Measurements from ENCODE around the gene DNAH14. TPM values are rescaled to one million over a fixed set of nuclear protein-coding genes. Genes with fewer than 3 reads are reported as not detected.
"Not testable (repeated sequence)": the region's sequence is repeated elsewhere in the genome, so short reads cannot be mapped to it uniquely, and the experiment has no call there.

DNAH14 gene
- total and polyA plus RNA-seq, 2 of the 8 experiments (the other 6 are each of a cell fraction or from before 2014, with no cell fraction given) = 8.4 to 40.7 TPM

DNA sequence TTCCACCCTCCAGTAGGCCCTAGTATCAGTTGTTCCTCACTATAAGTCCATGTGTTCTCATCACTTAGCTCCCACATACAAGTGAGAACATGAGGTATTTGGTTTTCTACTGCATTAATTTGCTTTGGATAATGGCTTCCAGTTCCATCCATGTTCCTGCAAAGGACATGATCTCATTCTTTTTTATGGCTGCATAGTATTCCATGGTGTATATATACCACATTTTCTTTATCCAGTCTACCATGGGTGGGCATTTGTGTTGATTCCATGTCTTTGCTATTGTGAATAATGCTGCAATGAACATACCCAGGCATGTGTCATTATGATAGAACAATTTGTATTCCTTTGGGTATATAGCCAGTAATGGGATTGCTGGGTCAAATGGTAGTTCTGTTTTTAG, 218.3 kb downstream of the DNAH14 start:
- H3K79me2 ChIP-seq (ENCODE audit: control insufficient read depth in 1 of 2, insufficient read depth in 2 of 2, low read length in 2 of 2); CTCF ChIA-PET (ENCODE audit: partially characterized antibody); H2BK12ac ChIP-seq (ENCODE audit: low read depth, low read length); H3K27me3 ChIP-seq (replicated peaks in 1 of 4; ENCODE audit: control insufficient read depth in 3 of 4, extremely low read depth in 1 of 4, insufficient read depth in 3 of 4, low read length in 3 of 4); H3K56ac ChIP-seq (replicated peaks; ENCODE audit: insufficient read length, low read depth, low read length); H4K91ac ChIP-seq (replicated peaks; ENCODE audit: insufficient read length, low read length); H3K23ac ChIP-seq (ENCODE audit: insufficient read length); H3K9me3 ChIP-seq (ENCODE audit: insufficient read depth in 2 of 2, low read depth in 1 of 2, low read length in 1 of 2); H4K5ac ChIP-seq (ENCODE audit: insufficient read length, low read depth, low read length); H3K4me2 ChIP-seq (ENCODE audit: insufficient read depth in 1 of 2, low read depth in 2 of 2, low read length in 2 of 2); H4K8ac ChIP-seq (ENCODE audit: extremely low read depth, insufficient read depth, low read length); H2BK5ac ChIP-seq (ENCODE audit: low read depth, low read length); H3K14ac ChIP-seq (ENCODE audit: insufficient read length); H3K18ac ChIP-seq (ENCODE audit: extremely low read depth, low read length); H3K23me2 ChIP-seq (ENCODE audit: low read depth, low read length); H3K79me1 ChIP-seq (ENCODE audit: low read depth, low read length); H3K4me1 ChIP-seq (replicated peaks in 1 of 4; ENCODE audit: control insufficient read depth in 3 of 4, insufficient read depth in 4 of 4, low read length in 3 of 4); DNase-seq (ENCODE audit: low read depth in 1 of 2, low spot score in 2 of 2); H2AFZ ChIP-seq (ENCODE audit: low read length); H2BK15ac ChIP-seq (ENCODE audit: low read length); POLR2A ChIA-PET (ENCODE audit: partially characterized antibody); H2AK5ac ChIP-seq (ENCODE audit: low read depth, low read length); H2BK120ac ChIP-seq (replicated peaks; ENCODE audit: low read depth, low read length); H3K36me3 ChIP-seq (ENCODE audit: control insufficient read depth in 2 of 4, insufficient read depth in 4 of 4, low read length in 3 of 4); H3K4ac ChIP-seq (replicated peaks; ENCODE audit: insufficient read length, low read depth, low read length); FAIRE-seq; H3K4me3 ChIP-seq (ENCODE audit: extremely low read depth in 1 of 4, insufficient read depth in 2 of 4, low read depth in 3 of 4, low read length in 4 of 4); H3K9ac ChIP-seq (replicated peaks in 1 of 4; ENCODE audit: extremely low read depth in 1 of 4, low read depth in 3 of 4, low read length in 3 of 4); H3K27ac ChIP-seq (ENCODE audit: low read depth, low read length); H4K20me1 ChIP-seq (replicated peaks in 1 of 2; ENCODE audit: control insufficient read depth in 1 of 2, insufficient read depth in 2 of 2, low read length in 2 of 2); H2BK20ac ChIP-seq (ENCODE audit: low read length): not testable (repeated sequence)

Data from H1 (cell line).